Activated T-helper 1 cell treated with Interleukin-2 at 50 U/mL for 16 hours (primary cell): ENCODE measurements around the gene VPS11.

Experiments
- DNase-seq: peaks from one replicate; pipeline ENCODE4 v3.0.0-alpha.2; 2020; ENCODE audit warnings: low read depth

The VPS11 gene

GRCh38 chr11:119081682-119082260 is 14.2 kb downstream of the VPS11 start:
- DNase-seq = no peak

- DNase-seq = peak; percentile 83
Measured at GRCh38 chr11:119084663-119085436, 17.2 kb downstream of the VPS11 start, which contains the start of gene HMBS. HMBS (plus strand) TSS chr11:119084881; CDS start chr11:119085034, 153 bp downstream.

GRCh38 chr11:119085437-119085847 is 17.8 kb downstream of the VPS11 start:
- DNase-seq = no peak

DNA sequence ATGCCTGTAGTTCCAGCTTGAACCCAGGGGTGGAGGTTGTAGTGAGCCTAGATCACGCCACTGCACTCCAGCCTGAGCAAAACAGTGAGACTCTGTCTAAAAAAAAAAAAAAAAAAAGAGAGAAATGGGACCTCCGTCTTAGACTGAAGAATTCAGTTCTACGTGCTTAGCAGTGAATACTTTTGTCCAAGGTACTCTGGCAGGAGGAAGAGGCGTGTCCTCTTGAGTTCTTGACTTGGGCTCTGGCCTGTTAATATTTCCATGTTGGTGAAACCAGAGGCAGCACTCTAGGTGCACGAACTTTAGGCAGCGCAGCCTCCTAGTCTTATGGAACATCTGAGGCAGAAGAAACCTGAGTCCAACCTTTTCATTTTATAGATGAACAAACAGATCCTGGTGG is 19.5 kb downstream of the VPS11 start:
- DNase-seq = no peak

GRCh38 chr11:119087747-119088241 is 20.2 kb downstream of the VPS11 start:
- no peak for DNase-seq

GRCh38 chr11:119088406-119088805 is 20.8 kb downstream of the VPS11 start:
- DNase-seq = no peak

GRCh38 chr11:119089319-119089718 is 21.7 kb downstream of the VPS11 start:
- no peak for DNase-seq

GRCh38 chr11:119091178-119091577 is 23.6 kb downstream of the VPS11 start:
- no peak for DNase-seq

GRCh38 chr11:119091966-119092879 is 24.6 kb downstream of the VPS11 start:
- DNase-seq = no peak

DNA sequence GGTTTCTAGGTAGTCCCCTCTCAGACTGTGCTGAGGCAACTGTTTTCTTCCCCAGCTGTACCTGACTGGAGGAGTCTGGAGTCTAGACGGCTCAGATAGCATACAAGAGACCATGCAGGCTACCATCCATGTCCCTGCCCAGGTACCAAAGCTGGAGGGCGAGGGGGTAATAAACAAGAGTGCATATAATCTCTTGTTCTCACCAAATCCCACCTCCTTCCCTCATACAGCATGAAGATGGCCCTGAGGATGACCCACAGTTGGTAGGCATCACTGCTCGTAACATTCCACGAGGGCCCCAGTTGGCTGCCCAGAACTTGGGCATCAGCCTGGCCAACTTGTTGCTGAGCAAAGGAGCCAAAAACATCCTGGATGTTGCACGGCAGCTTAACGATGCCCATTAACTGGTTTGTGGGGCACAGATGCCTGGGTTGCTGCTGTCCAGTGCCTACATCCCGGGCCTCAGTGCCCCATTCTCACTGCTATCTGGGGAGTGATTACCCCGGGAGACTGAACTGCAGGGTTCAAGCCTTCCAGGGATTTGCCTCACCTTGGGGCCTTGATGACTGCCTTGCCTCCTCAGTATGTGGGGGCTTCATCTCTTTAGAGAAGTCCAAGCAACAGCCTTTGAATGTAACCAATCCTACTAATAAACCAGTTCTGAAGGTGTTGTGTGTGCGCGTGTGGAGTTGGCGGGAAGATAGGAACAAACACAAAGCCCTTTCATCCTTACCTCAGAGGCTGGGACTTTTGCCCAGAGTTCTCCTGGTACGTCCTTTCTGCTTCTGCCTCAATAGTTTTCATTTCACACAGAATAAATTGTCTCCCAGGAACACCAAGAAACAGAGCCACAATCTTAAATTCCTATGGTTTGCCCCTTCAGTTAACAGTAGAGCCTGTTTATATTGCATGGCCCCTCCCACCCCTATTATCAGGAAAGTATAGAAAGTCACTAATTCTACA is 25.5 kb downstream of the VPS11 start:
- DNase-seq = no peak

DNA sequence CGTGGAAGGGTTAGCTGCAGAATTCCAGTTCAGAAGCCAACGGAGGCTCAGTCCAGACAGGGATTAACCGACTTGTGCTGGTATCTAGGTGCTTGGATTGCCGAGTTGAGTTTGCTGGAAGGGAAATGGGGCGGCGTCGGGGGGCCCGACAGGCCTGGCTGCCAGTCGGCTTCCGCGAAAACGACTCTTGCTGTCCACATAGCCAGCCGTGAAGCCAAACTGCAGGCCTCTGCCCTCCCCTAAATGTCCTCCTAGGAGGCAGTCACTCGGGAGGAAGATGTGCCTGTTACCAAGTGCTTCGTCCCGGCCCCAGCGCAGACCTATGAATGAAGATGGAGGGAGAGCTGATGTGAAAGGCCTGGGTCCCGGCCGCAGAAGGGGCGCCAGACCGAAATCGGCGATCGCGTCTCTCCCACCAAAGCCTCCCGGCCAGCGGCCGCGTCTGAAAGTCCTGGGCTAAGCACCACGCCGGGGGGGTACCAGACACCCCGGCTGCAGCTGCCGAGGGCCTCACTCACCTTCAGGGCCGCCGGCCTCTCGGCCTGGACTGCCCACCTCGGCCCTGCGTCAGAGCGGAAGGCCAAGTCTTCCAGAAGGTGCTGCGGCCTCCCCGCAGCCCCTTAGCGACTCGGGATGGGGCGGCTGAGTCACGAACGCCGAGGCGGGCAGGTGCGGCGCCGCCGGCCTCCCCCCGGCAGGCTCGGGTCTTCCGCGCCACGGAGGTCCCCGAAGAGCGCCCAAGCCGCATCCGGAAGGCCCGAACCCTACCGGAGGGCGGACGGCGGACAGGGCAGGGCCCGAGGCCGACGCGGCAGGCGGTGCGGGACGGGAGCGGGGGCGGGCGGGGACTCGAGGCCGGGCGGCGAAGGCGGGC is 26.6 kb downstream of the VPS11 start:
- DNase-seq = peak; percentile 29

- peak; percentile 47 for DNase-seq
Measured at GRCh38 chr11:119094816-119095065, 27.1 kb downstream of the VPS11 start.

- peak; percentile 98 for DNase-seq
Measured at GRCh38 chr11:119095066-119095880, 27.7 kb downstream of the VPS11 start.

- DNase-seq = no peak
Measured at GRCh38 chr11:119099711-119100110, 32.1 kb downstream of the VPS11 start.

DNA sequence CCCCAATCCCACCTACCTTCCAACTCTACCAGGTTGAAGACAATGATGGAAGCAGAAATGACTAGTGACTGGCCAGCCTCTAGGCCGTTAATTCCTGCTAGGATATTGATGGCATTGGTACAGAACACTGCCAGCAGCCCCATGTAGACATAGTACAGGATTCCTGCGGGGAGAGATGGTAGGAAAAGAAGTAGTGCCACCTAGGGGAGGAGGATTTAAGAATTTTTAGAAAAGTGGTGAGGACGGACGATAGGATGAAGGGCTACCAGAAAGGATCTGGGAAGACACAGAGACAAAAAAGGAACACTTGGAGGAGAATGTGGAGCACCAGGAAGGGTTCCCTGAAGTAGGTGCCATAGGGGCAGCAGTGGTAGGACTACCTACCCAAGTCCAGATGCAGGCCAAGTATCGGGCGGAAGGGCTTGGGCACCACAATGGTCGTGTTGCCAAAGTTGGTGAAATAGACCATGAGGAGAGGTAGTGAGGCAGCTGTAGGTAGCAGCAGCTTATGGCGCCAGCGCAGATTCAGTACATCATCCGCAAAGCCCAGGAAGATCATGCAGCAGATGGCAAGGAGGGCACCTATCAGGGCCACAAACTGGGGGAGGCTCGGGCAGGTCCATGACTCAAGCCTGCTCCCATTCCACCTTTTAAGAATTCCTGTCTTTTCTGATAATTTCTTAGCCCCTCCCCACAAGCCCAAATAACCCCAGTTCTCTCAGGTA is 32.8 kb downstream of the VPS11 start:
- no peak for DNase-seq

GRCh38 chr11:119100994-119101758 is 33.6 kb downstream of the VPS11 start:
- no peak for DNase-seq

- peak; percentile 71 for DNase-seq
Measured at GRCh38 chr11:119101759-119102423, 34.3 kb downstream of the VPS11 start, which contains the start of gene DPAGT1. DPAGT1 (minus strand) TSS chr11:119101853; CDS start chr11:119101655, 198 bp downstream.
